ENCODE data around the gene MRPS7. TPM values are rescaled to one million over a fixed set of nuclear protein-coding genes. Genes with fewer than 3 reads are reported as not detected.

MRPS7 gene
- total and polyA plus RNA-seq, 2 donors (not counting 3 experiments of a cell fraction or from before 2014, with no cell fraction given): 79.8 to 82.8 TPM

DNA sequence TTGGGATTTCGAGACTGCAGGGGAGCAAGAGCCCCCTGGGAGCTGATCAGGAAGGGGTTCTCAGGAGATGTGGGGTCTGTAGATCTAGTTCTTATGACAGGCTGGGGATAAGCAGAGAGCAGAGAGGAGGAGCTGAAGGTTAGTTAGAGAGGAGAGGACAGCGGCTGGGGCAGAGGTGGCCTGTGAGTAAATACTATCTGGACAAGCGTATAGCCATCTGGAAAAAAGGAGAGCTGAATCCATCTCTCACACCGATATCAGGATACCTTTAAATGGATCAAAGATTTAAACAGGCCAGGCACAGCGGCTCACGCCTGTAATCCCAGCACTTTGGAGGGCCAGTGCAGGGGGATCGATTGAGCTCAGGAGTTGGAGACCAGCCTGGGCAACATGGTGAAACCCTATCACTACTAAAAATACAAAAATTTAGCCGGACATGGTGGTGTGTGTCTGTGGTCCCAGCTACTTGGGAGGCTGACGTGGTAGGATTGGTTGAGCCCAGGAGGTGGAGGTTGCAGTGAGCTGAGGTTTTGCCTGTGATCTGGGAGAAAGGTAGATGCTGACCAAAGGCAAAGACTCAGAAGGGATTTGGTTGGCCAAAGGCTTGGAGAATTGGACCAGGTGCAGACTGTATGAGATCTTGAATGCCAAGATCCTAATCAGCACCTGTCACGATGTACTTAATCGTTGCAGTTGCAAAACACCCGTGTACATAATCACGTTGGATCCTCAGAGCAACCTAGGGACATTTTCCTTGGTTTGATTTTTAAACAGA, 46.5 kb downstream of the MRPS7 start:
- no peak overlapping the region for H3K27ac ChIP-seq (ENCODE audit: insufficient read depth, low read depth, low read length)
- no peak for FAIRE-seq
- H2AFZ ChIP-seq (ENCODE audit: low read depth, low read length): no peak overlapping the region
- BruUV-seq (replicated peaks): no TSS peak
- H3K9me3 ChIP-seq (replicated peaks; ENCODE audit: control insufficient read depth, insufficient read depth, low read length): no peaks in the 10 kb centered on the region
- no peak overlapping the region for H3K4me3 ChIP-seq (replicated peaks in 1 of 3; ENCODE audit: insufficient read depth in 1 of 3, low read depth in 1 of 3, low read length in 3 of 3)
- H3K79me2 ChIP-seq (ENCODE audit: control insufficient read depth, insufficient read depth, low read length): no peaks in the 10 kb centered on the region
- no peaks in the 10 kb centered on the region for H3K9me1 ChIP-seq (replicated peaks; ENCODE audit: control insufficient read depth, extremely low read depth, insufficient read depth, low read length)
- DNase-seq (ENCODE audit: low read depth, low spot score): no peak
- no peaks in the 10 kb centered on the region for H3K36me3 ChIP-seq (ENCODE audit: control insufficient read depth in 2 of 2, extremely low read depth in 1 of 2, insufficient read depth in 2 of 2, low read length in 2 of 2)
- TF ChIP-seq FOS (IDR thresholded peaks at IDR 0.05; ENCODE audit: borderline replicate concordance, insufficient read depth, low read length) (no peak), EZH2 (IDR thresholded peaks at IDR 0.05; ENCODE audit: borderline replicate concordance, low read depth, low read length, severe bottlenecking) (no peak), POLR2AphosphoS5 (IDR thresholded peaks at IDR 0.05; ENCODE audit: insufficient read depth, low read depth, low read length) (no peak), JUN (IDR thresholded peaks at IDR 0.05; ENCODE audit: borderline replicate concordance, insufficient read depth, insufficient read length, low read depth) (no peak), POLR2A (IDR thresholded peaks at IDR 0.05; ENCODE audit: low read depth, low read length) (no peak), GATA2 (IDR thresholded peaks at IDR 0.05; ENCODE audit: insufficient read depth, insufficient read length, low read depth, low read length) (no peak), MYC (IDR thresholded peaks at IDR 0.05; ENCODE audit: low read depth, low read length) (no peak)
- TF ChIP-seq, protein P1, sequence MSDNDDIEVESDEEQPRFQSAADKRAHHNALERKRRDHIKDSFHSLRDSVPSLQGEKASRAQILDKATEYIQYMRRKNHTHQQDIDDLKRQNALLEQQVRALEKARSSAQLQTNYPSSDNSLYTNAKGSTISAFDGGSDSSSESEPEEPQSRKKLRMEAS (IDR thresholded peaks at IDR 0.05; ENCODE audit: insufficient read depth, insufficient read length): no peak
- TF ChIP-seq, protein P2, sequence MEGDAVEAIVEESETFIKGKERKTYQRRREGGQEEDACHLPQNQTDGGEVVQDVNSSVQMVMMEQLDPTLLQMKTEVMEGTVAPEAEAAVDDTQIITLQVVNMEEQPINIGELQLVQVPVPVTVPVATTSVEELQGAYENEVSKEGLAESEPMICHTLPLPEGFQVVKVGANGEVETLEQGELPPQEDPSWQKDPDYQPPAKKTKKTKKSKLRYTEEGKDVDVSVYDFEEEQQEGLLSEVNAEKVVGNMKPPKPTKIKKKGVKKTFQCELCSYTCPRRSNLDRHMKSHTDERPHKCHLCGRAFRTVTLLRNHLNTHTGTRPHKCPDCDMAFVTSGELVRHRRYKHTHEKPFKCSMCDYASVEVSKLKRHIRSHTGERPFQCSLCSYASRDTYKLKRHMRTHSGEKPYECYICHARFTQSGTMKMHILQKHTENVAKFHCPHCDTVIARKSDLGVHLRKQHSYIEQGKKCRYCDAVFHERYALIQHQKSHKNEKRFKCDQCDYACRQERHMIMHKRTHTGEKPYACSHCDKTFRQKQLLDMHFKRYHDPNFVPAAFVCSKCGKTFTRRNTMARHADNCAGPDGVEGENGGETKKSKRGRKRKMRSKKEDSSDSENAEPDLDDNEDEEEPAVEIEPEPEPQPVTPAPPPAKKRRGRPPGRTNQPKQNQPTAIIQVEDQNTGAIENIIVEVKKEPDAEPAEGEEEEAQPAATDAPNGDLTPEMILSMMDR (IDR thresholded peaks at IDR 0.05; ENCODE audit: extremely low read depth in 1 of 2, insufficient read depth in 1 of 2, low read depth in 1 of 2, low read length in 2 of 2): no peak
- intact Hi-C loops (cut with micrococcal nuclease) (no loop called here), dilution Hi-C loops (cut with MboI; ENCODE audit: extremely low pct_ligation_motif_present, low sequenced_read_pairs) (no loop called here)
- ChIA-PET CTCF (no interaction called here), POLR2A (no interaction called here)
- H3K9ac ChIP-seq (replicated peaks; ENCODE audit: extremely low read depth, insufficient read depth, low read length): no peak overlapping the region
- no peaks in the 10 kb centered on the region for H4K20me1 ChIP-seq (replicated peaks; ENCODE audit: control insufficient read depth, extremely low read depth, insufficient read depth, low read length)
- no peak overlapping the region for H3K4me2 ChIP-seq (ENCODE audit: insufficient read depth, low read length)
- H3K27me3 ChIP-seq (ENCODE audit: control insufficient read depth in 2 of 2, insufficient read depth in 2 of 2, low read length in 2 of 2): no peaks in the 10 kb centered on the region
- no peaks in the 10 kb centered on the region for H3K4me1 ChIP-seq (ENCODE audit: control insufficient read depth, extremely low read depth, insufficient read depth, low read length)

Measured in endothelial cell of umbilical vein (primary cell).